Nephron progenitor cell (in vitro differentiated cells): ENCODE results near the gene KCNAB1.

Experiments
- DNase-seq: peaks from one replicate; pipeline ENCODE4 v3.0.0; 2021
- H3K27ac Mint-ChIP-seq: 2 replicates; pipeline ENCODE4 v1.8.0; 2021; ENCODE audit warnings: mild to moderate bottlenecking, moderate library complexity, mixed read lengths
- H3K27me3 Mint-ChIP-seq: 2 replicates; pipeline ENCODE4 v1.8.0; 2021; ENCODE audit warnings: mild to moderate bottlenecking, low read depth, mixed read lengths; ENCODE audit not compliant: poor library complexity
- H3K36me3 Mint-ChIP-seq: 2 replicates; pipeline ENCODE4 v1.8.0; 2021; ENCODE audit warnings: low read depth, mixed read lengths
- H3K4me1 Mint-ChIP-seq: 2 replicates; pipeline ENCODE4 v1.8.0; 2021; ENCODE audit warnings: mixed read lengths
- H3K4me3 Mint-ChIP-seq: 2 replicates; pipeline ENCODE4 v1.8.0; 2021; ENCODE audit warnings: mild to moderate bottlenecking, moderate library complexity, mixed read lengths
- H3K9me3 Mint-ChIP-seq: 2 replicates; pipeline ENCODE4 v1.8.0; 2021; ENCODE audit warnings: mild to moderate bottlenecking, moderate library complexity, mixed read lengths
- CTCF ChIP-seq: fragments of 200-600 bp; sonication (generic); IDR thresholded peaks from 2 replicates; pipeline ENCODE4 v1.5.0; 2021; ENCODE audit warnings: antibody characterized with exemption

The KCNAB1 gene

GRCh38 chr3:156400062-156400461 is 279.7 kb downstream of the KCNAB1 start:
- no peak for TF ChIP-seq CTCF
- Mint-ChIP-seq H3K4me1 (peaks cover 56% of the 10 kb centered on the region), H3K27ac (no peak overlapping the region)

GRCh38 chr3:156400735-156401134 is 280.4 kb downstream of the KCNAB1 start:
- H3K36me3 Mint-ChIP-seq: no peaks in the 10 kb centered on the region
- H3K4me3 Mint-ChIP-seq: no peak overlapping the region
- H3K4me1 Mint-ChIP-seq: peaks cover 56% of the 10 kb centered on the region
- no peak for TF ChIP-seq CTCF
- H3K9me3 Mint-ChIP-seq: no peaks in the 10 kb centered on the region
- peak overlapping the region; percentile 36 for H3K27ac Mint-ChIP-seq
- H3K27me3 Mint-ChIP-seq: peaks cover 3% of the 10 kb centered on the region
- DNase-seq: no peak

More at GRCh38 chr3:156400062-156400461, 279.7 kb downstream of the KCNAB1 start:
- Mint-ChIP-seq H3K4me3 (no peak overlapping the region), H3K27me3 (peaks cover 3% of the 10 kb centered on the region), H3K9me3 (no peaks in the 10 kb centered on the region), H3K36me3 (no peaks in the 10 kb centered on the region)
- DNase-seq: no peak

DNA sequence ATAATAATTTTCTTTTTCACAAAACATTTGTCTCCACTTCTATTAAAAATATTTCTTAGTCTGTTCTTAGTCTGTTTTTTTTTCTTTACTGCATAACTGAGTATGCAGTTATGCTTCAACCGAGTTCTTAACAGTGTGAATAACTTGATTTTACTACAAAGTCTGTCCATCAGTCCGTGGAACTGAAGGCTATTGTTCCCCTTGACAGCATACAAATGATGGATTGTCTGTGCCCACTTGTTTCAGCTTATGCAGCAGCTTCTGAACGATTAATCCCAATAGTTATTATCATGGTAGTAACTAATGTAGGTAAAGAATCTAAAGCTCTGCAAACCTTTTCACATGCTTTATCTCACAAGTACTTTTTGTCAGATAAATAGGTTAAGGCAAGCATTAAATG is 283.8 kb downstream of the KCNAB1 start:
- Mint-ChIP-seq H3K9me3 (no peaks in the 10 kb centered on the region), H3K4me3 (no peak overlapping the region), H3K27me3 (peaks cover 7% of the 10 kb centered on the region), H3K36me3 (no peaks in the 10 kb centered on the region), H3K27ac (no peak overlapping the region), H3K4me1 (peaks cover 39% of the 10 kb centered on the region)
- DNase-seq: no peak
- no peak for TF ChIP-seq CTCF

GRCh38 chr3:156406393-156406792 is 286.0 kb downstream of the KCNAB1 start:
- Mint-ChIP-seq H3K36me3 (no peaks in the 10 kb centered on the region), H3K27ac (no peak overlapping the region), H3K9me3 (no peaks in the 10 kb centered on the region), H3K4me3 (no peak overlapping the region), H3K27me3 (peaks cover 7% of the 10 kb centered on the region), H3K4me1 (peaks cover 20% of the 10 kb centered on the region)
- DNase-seq: no peak
- TF ChIP-seq CTCF: no peak

DNA sequence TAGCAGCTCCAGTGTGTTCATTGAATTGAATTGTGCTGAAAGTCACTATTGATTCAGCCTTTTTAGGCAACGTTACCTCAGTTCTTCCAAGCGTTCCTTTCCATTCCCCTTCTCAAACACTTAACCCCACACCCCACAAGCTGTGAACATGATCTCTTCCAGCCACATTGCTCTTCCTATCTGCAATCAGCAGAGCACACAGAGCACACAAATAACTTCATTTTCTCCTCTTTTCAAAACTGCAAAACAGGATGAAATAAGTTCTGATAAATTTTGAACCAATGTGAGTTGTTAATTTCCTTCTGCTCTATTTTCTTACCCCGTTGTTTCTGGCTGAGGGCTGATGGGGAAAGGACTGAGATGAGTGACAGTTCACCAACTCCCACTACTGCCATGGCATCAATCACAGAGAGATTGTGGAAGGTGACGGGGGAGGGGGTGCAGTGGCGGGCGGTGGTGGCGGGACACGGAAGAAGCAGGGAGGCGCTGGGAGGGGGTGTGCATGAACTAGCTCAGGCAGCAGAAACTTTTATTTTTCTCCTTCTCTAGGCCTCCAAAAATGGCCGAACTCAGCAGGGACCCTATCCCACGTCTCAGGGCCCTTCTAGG is 287.3 kb downstream of the KCNAB1 start:
- peak; percentile 13 for DNase-seq
- Mint-ChIP-seq H3K9me3 (no peaks in the 10 kb centered on the region), H3K4me1 (peaks cover 17% of the 10 kb centered on the region), H3K27me3 (peaks cover 7% of the 10 kb centered on the region), H3K36me3 (no peaks in the 10 kb centered on the region), H3K4me3 (peak overlapping the region; percentile 23), H3K27ac (no peak overlapping the region)
- no peak for TF ChIP-seq CTCF

DNA sequence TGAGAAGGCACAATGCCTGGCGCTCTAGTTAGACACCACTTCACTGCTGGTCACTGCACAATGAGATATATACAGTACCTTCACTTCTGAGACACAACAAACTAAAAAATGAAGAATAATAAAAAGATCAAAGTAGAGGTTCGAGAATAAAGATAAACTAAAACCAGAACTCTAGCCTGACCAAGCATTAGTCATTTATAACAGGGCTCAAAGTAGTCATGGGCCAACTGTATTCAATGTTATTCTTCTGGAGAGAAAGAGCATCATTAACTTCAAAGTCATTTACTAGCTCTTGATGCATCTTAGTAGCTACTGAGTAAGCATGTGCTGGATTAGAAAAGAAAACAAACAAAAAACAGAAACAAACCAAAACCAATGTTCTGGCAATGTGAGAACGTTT is 289.3 kb downstream of the KCNAB1 start:
- no peak overlapping the region for H3K4me3 Mint-ChIP-seq
- no peaks in the 10 kb centered on the region for H3K36me3 Mint-ChIP-seq
- H3K27me3 Mint-ChIP-seq: peaks cover 4% of the 10 kb centered on the region
- no peak for TF ChIP-seq CTCF
- H3K9me3 Mint-ChIP-seq: no peaks in the 10 kb centered on the region
- DNase-seq: no peak
- H3K27ac Mint-ChIP-seq: no peak overlapping the region
- peaks cover 17% of the 10 kb centered on the region for H3K4me1 Mint-ChIP-seq
